Breast epithelium (tissue), 3 donors: ENCODE results near the gene ZNF157.

Experiments used
- POLR2A ChIP-seq: fragments of 450-650 bp; IDR thresholded peaks from one replicate; pipeline ENCODE4 v1.6.1; 2016; ENCODE audit warnings: antibody characterized with exemption, mild to moderate bottlenecking, moderate library complexity
- POLR2AphosphoS5 ChIP-seq, 3 donors: sonication (generic); formaldehyde crosslinking; IDR thresholded peaks; one replicate each; pipeline ENCODE4 v1.6.1; 2017; ENCODE audit warnings: antibody characterized with exemption in 3 of 3

DNA sequence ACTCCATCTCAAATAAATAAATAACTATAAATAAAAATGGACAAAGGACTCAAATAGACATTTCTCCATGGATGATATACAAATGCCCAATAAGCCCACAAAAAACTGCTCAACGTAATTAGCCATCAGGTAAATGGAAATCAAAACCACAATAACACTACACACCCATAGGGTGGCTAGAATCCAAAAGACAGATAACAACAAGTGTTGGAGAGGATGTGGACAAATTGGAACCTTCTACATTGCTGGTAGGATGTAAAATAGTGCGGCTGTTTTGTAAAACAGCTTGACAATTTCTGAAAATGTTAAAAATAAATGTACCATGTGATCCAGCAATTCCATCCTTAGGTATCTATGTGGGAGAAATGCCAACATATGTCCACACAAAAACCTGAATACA is 52.1 kb downstream of the ZNF157 start:
- TF ChIP-seq POLR2A (no peak), POLR2AphosphoS5 (IDR thresholded peaks at IDR 0.05) (no peak)
